ENCODE results near the gene FAF2. TPM values are rescaled to one million over a fixed set of nuclear protein-coding genes. Genes with fewer than 3 reads are reported as not detected.
A peak's percentile ranks its signal among the peaks of the same experiment; 100 is the strongest.

Gene FAF2
- total RNA-seq, 2 experiments from 2014 or later = 34.4 to 34.6 TPM

- H3K4me1 Mint-ChIP-seq (ENCODE audit: low read depth) = peaks cover 43% of the 10 kb centered on the region
- H3K27me3 Mint-ChIP-seq = no peaks in the 10 kb centered on the region
- intact Hi-C loops (cut with micrococcal nuclease) = loop anchor here (5.0 to 10.0 kb wide), 3 partner anchors 42 to 1035 kb away; partner anchors contain the start of gene HRH2
- DNase-seq = peak; percentile 62
- POLR2A ChIA-PET = interaction anchor here (2.8 kb wide), 1 partner anchor 13 kb away, joined by 13 read pairs; no protein-coding TSS in a partner anchor
- no peaks in the 10 kb centered on the region for H3K9me3 Mint-ChIP-seq
- peaks cover 22% of the 10 kb centered on the region for H3K36me3 Mint-ChIP-seq
- CTCF ChIA-PET = interaction anchor here (6.8 kb wide), 1 partner anchor 14 kb away, joined by 34 read pairs; no protein-coding TSS in a partner anchor
- peak overlapping the region; percentile 27 for H3K4me3 Mint-ChIP-seq
- peak overlapping the region; percentile 82 for H3K27ac Mint-ChIP-seq
Observed at GRCh38 chr5:176529741-176530141, 81.6 kb downstream of the FAF2 start.

- intact Hi-C loops (cut with micrococcal nuclease) = loop anchor here (5.0 to 10.0 kb wide), 3 partner anchors 43 to 1036 kb away; partner anchors contain the start of gene HRH2
- Mint-ChIP-seq H3K4me1 (ENCODE audit: low read depth) (peaks cover 49% of the 10 kb centered on the region), H3K36me3 (peaks cover 25% of the 10 kb centered on the region), H3K27ac (no peak overlapping the region), H3K4me3 (peak overlapping the region; percentile 29), H3K27me3 (no peaks in the 10 kb centered on the region), H3K9me3 (no peaks in the 10 kb centered on the region)
- CTCF ChIA-PET = interaction anchor here (0.5 to 6.8 kb wide), 4 partner anchors 13 to 114 kb away, joined by 3 to 34 read pairs (median 4); partner anchors contain the start of gene FAF2
- no peak for DNase-seq
- POLR2A ChIA-PET = interaction anchor here (2.8 kb wide), 1 partner anchor 13 kb away, joined by 13 read pairs; no protein-coding TSS in a partner anchor
Observed at GRCh38 chr5:176530393-176530982, 82.3 kb downstream of the FAF2 start.

- peak; percentile 55 for DNase-seq
- no peaks in the 10 kb centered on the region for H3K9me3 Mint-ChIP-seq
- ChIA-PET POLR2A (interaction anchor here (2.8 kb wide), 1 partner anchor 12 kb away, joined by 13 read pairs; no protein-coding TSS in a partner anchor), CTCF (interaction anchor here (0.5 to 6.8 kb wide), 6 partner anchors 12 to 114 kb away, joined by 3 to 34 read pairs (median 4); partner anchors contain the start of gene FAF2)
- intact Hi-C loops (cut with micrococcal nuclease) = loop anchor here (5.0 to 10.0 kb wide), 3 partner anchors 44 to 1036 kb away; partner anchors contain the start of gene HRH2
- H3K4me3 Mint-ChIP-seq = peak overlapping the region; percentile 28
- H3K4me1 Mint-ChIP-seq (ENCODE audit: low read depth) = peaks cover 49% of the 10 kb centered on the region
- H3K36me3 Mint-ChIP-seq = peaks cover 30% of the 10 kb centered on the region
- H3K27ac Mint-ChIP-seq = peak overlapping the region; percentile 67
- no peaks in the 10 kb centered on the region for H3K27me3 Mint-ChIP-seq
Observed at GRCh38 chr5:176530983-176531901, 83.1 kb downstream of the FAF2 start.

- CTCF ChIA-PET = interaction anchor here (0.9 to 6.8 kb wide), 4 partner anchors 11 to 115 kb away, joined by 3 to 34 read pairs (median 4); no protein-coding TSS in a partner anchor
- no peak for DNase-seq
- Mint-ChIP-seq H3K9me3 (no peaks in the 10 kb centered on the region), H3K27ac (peak overlapping the region; percentile 67), H3K36me3 (peaks cover 30% of the 10 kb centered on the region), H3K4me1 (ENCODE audit: low read depth) (peaks cover 49% of the 10 kb centered on the region), H3K4me3 (no peak overlapping the region), H3K27me3 (no peaks in the 10 kb centered on the region)
- intact Hi-C loops (cut with micrococcal nuclease) = loop anchor here (5.0 to 10.0 kb wide), 3 partner anchors 45 to 1037 kb away; partner anchors contain the start of gene HRH2
- POLR2A ChIA-PET = interaction anchor here (2.8 kb wide), 1 partner anchor 11 kb away, joined by 13 read pairs; no protein-coding TSS in a partner anchor
Observed at GRCh38 chr5:176531902-176532493, 83.8 kb downstream of the FAF2 start.

- Mint-ChIP-seq H3K4me3 (peak overlapping the region; percentile 92), H3K36me3 (peaks cover 26% of the 10 kb centered on the region), H3K27me3 (no peaks in the 10 kb centered on the region), H3K9me3 (no peaks in the 10 kb centered on the region), H3K27ac (peak overlapping the region; percentile 97), H3K4me1 (ENCODE audit: low read depth) (peaks cover 49% of the 10 kb centered on the region)
- CTCF ChIA-PET = interaction anchor here (1.1 to 6.8 kb wide), 2 partner anchors 10 to 116 kb away, joined by 4 to 34 read pairs; partner anchors contain the start of gene CLTB
- DNase-seq = no peak
- POLR2A ChIA-PET = interaction anchor here (2.8 to 3.4 kb wide), 2 partner anchors 10 to 11 kb away, joined by 13 to 20 read pairs; no protein-coding TSS in a partner anchor
- intact Hi-C loops (cut with micrococcal nuclease) = loop anchor here (5.0 to 10.0 kb wide), 3 partner anchors 45 to 1038 kb away; partner anchors contain the start of gene HRH2
Observed at GRCh38 chr5:176532795-176533194, 84.6 kb downstream of the FAF2 start.

- CTCF ChIA-PET = interaction anchor here (1.0 to 6.8 kb wide), 5 partner anchors 10 to 128 kb away, joined by 3 to 34 read pairs (median 3); partner anchors contain the start of gene CLTB
- POLR2A ChIA-PET = interaction anchor here (0.7 to 3.4 kb wide), 4 partner anchors 10 to 469 kb away, joined by 3 to 20 read pairs (median 3); no protein-coding TSS in a partner anchor
- peaks cover 20% of the 10 kb centered on the region for H3K36me3 Mint-ChIP-seq
- no peak for DNase-seq
- H3K27ac Mint-ChIP-seq = peak overlapping the region; percentile 97
- peak overlapping the region; percentile 92 for H3K4me3 Mint-ChIP-seq
- peaks cover 51% of the 10 kb centered on the region for H3K4me1 Mint-ChIP-seq (ENCODE audit: low read depth)
- H3K27me3 Mint-ChIP-seq = no peaks in the 10 kb centered on the region
- intact Hi-C loops (cut with micrococcal nuclease) = loop anchor here (5.0 to 10.0 kb wide), 3 partner anchors 46 to 1039 kb away; partner anchors contain the start of gene HRH2
- H3K9me3 Mint-ChIP-seq = no peaks in the 10 kb centered on the region
Observed at GRCh38 chr5:176533390-176533789, 85.2 kb downstream of the FAF2 start.

- intact Hi-C loops (cut with micrococcal nuclease) = loop anchor here (5.0 to 10.0 kb wide), 3 partner anchors 47 to 1039 kb away; partner anchors contain the start of gene HRH2
- peaks cover 51% of the 10 kb centered on the region for H3K4me1 Mint-ChIP-seq (ENCODE audit: low read depth)
- peaks cover 18% of the 10 kb centered on the region for H3K36me3 Mint-ChIP-seq
- POLR2A ChIA-PET = interaction anchor here (0.7 to 3.4 kb wide), 4 partner anchors 9 to 469 kb away, joined by 3 to 20 read pairs (median 3); no protein-coding TSS in a partner anchor
- H3K27ac Mint-ChIP-seq = peak overlapping the region; percentile 97
- CTCF ChIA-PET = interaction anchor here (1.0 to 6.8 kb wide), 7 partner anchors 9 to 128 kb away, joined by 3 to 34 read pairs (median 3); partner anchors contain the start of gene CLTB
- DNase-seq = peak; percentile 66
- H3K4me3 Mint-ChIP-seq = peak overlapping the region; percentile 92
- no peaks in the 10 kb centered on the region for H3K27me3 Mint-ChIP-seq
- no peaks in the 10 kb centered on the region for H3K9me3 Mint-ChIP-seq
Observed at GRCh38 chr5:176533894-176534611, 85.9 kb downstream of the FAF2 start.

- intact Hi-C loops (cut with micrococcal nuclease) = loop anchor here (5.0 to 10.0 kb wide), 5 partner anchors 47 to 1040 kb away; partner anchors contain the start of genes HRH2, KIAA1191 and NSD1
Observed at GRCh38 chr5:176534640-176535039, 86.5 kb downstream of the FAF2 start.

GRCh38 chr5:176535101-176535663 lies 87.0 kb downstream of the FAF2 start:
- POLR2A ChIA-PET = interaction anchor here (0.8 to 3.4 kb wide), 4 partner anchors 8 to 112 kb away, joined by 3 to 20 read pairs (median 4); partner anchors contain the start of gene FAF2
- CTCF ChIA-PET = interaction anchor here (1.0 to 6.8 kb wide), 5 partner anchors 8 to 119 kb away, joined by 3 to 34 read pairs (median 26); partner anchors contain the start of genes CLTB and FAF2
- H3K36me3 Mint-ChIP-seq = peaks cover 13% of the 10 kb centered on the region
- peaks cover 51% of the 10 kb centered on the region for H3K4me1 Mint-ChIP-seq (ENCODE audit: low read depth)
- no peaks in the 10 kb centered on the region for H3K9me3 Mint-ChIP-seq
- intact Hi-C loops (cut with micrococcal nuclease) = loop anchor here (5.0 to 10.0 kb wide), 4 partner anchors 173 to 1040 kb away; partner anchors contain the start of genes HRH2, KIAA1191 and NSD1
- no peaks in the 10 kb centered on the region for H3K27me3 Mint-ChIP-seq
- H3K27ac Mint-ChIP-seq = peak overlapping the region; percentile 97
- H3K4me3 Mint-ChIP-seq = peak overlapping the region; percentile 92
- peak; percentile 71 for DNase-seq

More at GRCh38 chr5:176534640-176535039, 86.5 kb downstream of the FAF2 start:
- H3K4me3 Mint-ChIP-seq = peak overlapping the region; percentile 92
- POLR2A ChIA-PET = interaction anchor here (1.3 to 3.4 kb wide), 2 partner anchors 9 to 86 kb away, joined by 3 to 20 read pairs; no protein-coding TSS in a partner anchor
- CTCF ChIA-PET = interaction anchor here (1.1 to 6.8 kb wide), 5 partner anchors 9 to 118 kb away, joined by 3 to 34 read pairs (median 26); partner anchors contain the start of genes CLTB and FAF2
- H3K36me3 Mint-ChIP-seq = peaks cover 15% of the 10 kb centered on the region
- no peaks in the 10 kb centered on the region for H3K9me3 Mint-ChIP-seq
- H3K27me3 Mint-ChIP-seq = no peaks in the 10 kb centered on the region
- H3K27ac Mint-ChIP-seq = peak overlapping the region; percentile 97
- DNase-seq = peak; percentile 36
- H3K4me1 Mint-ChIP-seq (ENCODE audit: low read depth) = peaks cover 48% of the 10 kb centered on the region
